OCI-M2 (cell line): Measurements from ENCODE around the gene SYK.

Experiments
- DNase-seq: peaks from one replicate; lab custom pipeline; 2025; ENCODE audit not compliant: unreplicated experiment; lab: John Stamatoyannopoulos, UW

The SYK gene

GRCh38 chr9:90846770-90847419, 45.3 kb downstream of the SYK start:
- no peak for DNase-seq

- no peak for DNase-seq
These were observed 46.4 kb downstream of the SYK start for GRCh38 chr9:90847971-90848370.

- DNase-seq: no peak
These were observed 47.2 kb downstream of the SYK start for GRCh38 chr9:90848866-90849265.

DNA sequence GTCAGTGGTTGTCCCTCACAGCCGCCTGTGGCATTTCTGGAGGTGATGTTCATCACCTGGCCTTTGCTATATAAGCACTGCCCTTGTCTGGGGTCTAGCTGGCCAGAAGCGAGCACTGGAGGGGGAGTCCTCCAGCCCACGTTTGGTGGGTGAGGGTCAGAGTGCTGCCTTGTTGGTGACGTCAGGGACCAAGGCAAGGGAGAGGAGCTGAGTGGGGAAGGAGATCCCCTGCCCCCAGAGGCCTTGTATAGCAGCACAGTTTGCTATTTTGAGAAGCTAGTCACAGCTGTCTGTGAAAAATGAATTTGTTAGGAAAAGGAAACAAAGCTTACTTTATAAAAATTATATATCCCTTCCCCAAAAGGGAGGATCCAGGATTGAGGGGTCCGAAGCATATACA, 49.8 kb downstream of the SYK start:
- DNase-seq: no peak

GRCh38 chr9:90853945-90854344, 52.3 kb downstream of the SYK start:
- DNase-seq: no peak

DNA sequence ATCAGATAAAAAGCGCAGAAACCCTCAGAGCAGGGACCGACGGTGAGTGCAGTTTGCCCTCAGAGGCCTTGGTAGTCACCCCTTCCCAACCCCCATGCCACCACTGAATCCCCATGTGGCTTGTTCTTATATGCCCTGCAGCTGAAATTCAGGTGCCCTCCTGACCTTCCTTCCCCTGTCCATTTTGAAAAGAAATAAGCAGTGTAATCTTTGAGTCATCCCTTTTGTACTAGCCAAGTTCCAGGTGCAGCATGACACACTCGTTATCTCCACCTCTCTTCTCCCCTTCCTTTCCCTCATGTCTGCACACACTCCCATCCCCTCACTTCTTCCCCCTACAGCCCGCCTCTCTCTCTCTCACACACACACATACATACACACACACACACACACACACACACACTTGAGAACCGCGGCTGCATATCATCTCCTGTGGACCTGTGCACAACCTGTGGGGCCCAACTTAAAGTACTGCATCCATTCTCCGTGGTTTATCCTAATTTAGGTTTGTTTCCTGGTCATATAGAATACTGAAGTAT, 53.1 kb downstream of the SYK start:
- no peak for DNase-seq

DNA sequence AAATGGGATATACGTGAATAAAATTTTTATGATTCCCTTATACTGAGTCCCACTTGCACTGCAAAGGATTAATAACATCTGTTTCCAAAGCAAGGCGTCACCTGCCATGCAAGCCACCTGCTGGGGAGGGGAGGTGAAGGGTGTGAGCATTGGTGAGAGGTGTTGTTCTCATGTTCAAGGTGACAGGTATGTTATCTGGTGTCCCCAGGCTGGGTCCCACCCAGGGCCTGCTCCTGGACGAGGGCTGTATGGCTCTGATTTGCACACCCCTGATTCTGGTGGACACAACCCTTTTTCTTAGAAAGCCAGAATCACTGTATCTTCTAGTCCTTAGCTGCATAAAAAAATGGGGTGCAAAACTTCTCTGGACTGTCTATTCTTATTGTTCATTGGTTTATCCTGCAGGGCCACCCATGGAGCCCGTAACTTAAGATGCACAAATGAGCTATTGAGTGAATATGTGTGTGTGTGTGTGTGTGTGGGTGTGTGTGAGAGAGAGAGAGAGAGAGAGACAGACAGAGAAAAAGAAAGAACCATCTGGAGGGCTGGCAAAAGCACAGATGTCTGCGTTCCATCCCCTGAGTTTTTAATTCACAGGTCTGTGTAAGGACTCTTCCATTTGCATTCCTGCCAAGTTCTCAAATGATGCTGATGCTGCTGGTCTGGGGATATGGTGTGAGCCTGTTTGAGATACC, 53.7 kb downstream of the SYK start:
- no peak for DNase-seq

- no peak for DNase-seq
These were observed 55.5 kb downstream of the SYK start for GRCh38 chr9:90857091-90857490.

- no peak for DNase-seq
These were observed 56.2 kb downstream of the SYK start for GRCh38 chr9:90857855-90858254.

DNA sequence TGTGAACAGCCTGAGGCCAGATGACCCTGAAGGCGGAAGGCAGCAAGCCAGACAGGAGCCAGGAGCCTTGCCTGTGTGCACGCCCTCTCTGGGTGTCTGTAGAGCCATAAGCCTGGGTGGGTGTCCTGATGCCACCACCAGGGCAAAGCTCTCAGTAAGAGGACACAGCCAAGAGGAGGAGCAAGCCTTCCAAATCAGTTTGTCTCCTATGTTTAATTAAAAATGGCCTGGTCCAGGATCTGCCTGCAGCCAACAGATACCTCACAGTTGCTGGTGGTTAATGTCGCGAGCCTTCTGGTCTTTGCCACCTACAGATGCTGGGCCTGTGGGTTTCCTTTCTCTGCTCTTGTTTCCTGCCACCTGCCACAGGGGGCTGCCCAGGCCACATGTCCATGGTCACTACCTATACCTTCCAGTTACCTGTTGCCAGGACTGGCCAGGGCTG, 56.9 kb downstream of the SYK start:
- DNase-seq: no peak

GRCh38 chr9:90860382-90860781, 58.8 kb downstream of the SYK start:
- DNase-seq: no peak

GRCh38 chr9:90860826-90861225, 59.2 kb downstream of the SYK start:
- DNase-seq: no peak

GRCh38 chr9:90861380-90861779, 59.8 kb downstream of the SYK start:
- no peak for DNase-seq

GRCh38 chr9:90861826-90862740, 60.5 kb downstream of the SYK start:
- DNase-seq: no peak

DNA sequence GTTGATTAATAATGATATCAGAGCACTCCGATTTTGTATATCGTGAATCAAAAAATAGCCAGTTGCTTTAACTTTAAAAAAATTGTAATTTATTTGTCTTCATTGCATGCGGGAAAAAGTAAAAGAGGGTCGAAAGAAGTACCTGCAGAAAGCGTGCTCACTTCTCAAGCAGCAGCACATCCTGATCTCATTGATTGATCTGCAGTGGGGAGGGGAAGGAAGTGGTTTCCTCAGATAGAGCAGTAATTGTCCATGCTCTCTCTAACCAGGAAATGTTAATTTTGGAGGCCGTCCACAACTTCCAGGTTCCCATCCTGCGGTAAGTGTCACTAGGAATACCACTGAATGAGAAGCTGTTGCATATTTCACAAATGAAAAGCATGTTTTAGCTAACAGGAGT, 63.2 kb downstream of the SYK start:
- DNase-seq: no peak

- no peak for DNase-seq
These were observed 65.5 kb downstream of the SYK start for GRCh38 chr9:90867101-90867500.

GRCh38 chr9:90868555-90868954, 66.9 kb downstream of the SYK start:
- DNase-seq: no peak

DNA sequence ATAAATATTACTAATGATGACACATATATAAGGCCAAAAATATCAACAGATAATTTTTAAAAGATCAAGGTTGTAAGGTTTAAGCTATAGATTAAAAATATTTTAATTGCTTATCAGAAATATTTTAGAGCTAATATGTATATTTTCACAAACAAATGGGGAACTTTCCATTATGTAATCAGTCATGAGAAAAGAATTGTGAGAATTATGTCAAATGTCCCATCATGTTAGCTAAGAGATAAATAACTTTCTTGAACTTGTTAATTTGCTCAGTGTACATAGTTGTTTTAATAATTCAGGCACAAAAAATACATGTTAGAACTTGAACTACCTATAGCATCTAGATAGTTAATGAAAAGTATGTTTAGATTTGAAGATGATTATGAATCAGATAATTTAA, 67.7 kb downstream of the SYK start:
- DNase-seq: no peak

DNA sequence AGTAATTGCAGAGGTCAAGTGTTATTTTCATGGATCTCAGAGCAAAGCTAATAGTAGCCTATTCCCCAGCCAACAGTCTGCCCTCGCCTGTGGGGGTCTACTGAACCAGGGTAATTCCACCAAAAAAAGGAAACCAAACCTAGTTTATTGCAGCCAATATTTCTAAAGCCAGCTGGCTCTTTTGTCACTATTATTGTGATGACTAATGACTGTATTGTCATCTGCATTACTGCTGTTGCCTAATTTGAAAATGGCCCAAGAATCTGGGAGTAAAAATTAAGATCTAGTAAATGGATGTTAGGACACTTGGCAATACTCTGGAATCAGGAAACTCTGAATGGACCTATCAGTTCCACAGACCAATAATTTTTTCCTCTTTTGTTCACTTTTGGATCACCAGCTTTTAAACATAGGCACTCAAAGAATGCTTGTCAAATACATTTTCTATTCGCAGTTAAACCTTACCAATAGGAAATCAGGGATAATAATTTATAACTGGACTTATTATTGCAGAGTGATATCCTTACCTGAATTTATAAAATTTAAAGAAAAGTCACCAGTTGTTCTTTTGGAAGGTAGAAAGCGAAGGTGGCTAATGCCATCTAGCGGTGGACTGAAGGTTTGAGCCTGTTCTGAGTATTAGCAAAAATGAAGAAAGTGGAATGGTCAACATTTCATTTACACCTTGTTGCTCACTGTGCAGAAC, 69.2 kb downstream of the SYK start:
- no peak for DNase-seq

- no peak for DNase-seq
These were observed 69.8 kb downstream of the SYK start for GRCh38 chr9:90871327-90871935.
